Endothelial cell (in vitro differentiated cells): ENCODE results near the gene PPM1H. TPM values are rescaled to one million over a fixed set of nuclear protein-coding genes. Genes with fewer than 3 reads are reported as not detected.

Experiments used
- DNase-seq: peaks from one replicate; pipeline ENCODE4 v3.0.0; 2021; ENCODE audit warnings: low spot score
- H3K27ac Mint-ChIP-seq: one replicate; pipeline ENCODE4 v1.8.0; 2021; ENCODE audit warnings: mixed read lengths, inconsistent platforms; ENCODE audit not compliant: unreplicated experiment
- H3K27me3 Mint-ChIP-seq: one replicate; pipeline ENCODE4 v1.8.0; 2021; ENCODE audit warnings: mild to moderate bottlenecking, moderate library complexity, mixed read lengths, inconsistent platforms; ENCODE audit not compliant: unreplicated experiment
- H3K36me3 Mint-ChIP-seq: one replicate; pipeline ENCODE4 v1.8.0; 2021; ENCODE audit warnings: mild to moderate bottlenecking, low read depth, mixed read lengths, inconsistent platforms; ENCODE audit not compliant: unreplicated experiment
- H3K4me1 Mint-ChIP-seq: one replicate; pipeline ENCODE4 v1.8.0; 2021; ENCODE audit warnings: mild to moderate bottlenecking, mixed read lengths, inconsistent platforms; ENCODE audit not compliant: unreplicated experiment
- H3K4me3 Mint-ChIP-seq: one replicate; pipeline ENCODE4 v1.8.0; 2021; ENCODE audit warnings: mild to moderate bottlenecking, mixed read lengths, inconsistent platforms; ENCODE audit not compliant: unreplicated experiment
- H3K9me3 Mint-ChIP-seq: one replicate; pipeline ENCODE4 v1.8.0; 2021; ENCODE audit warnings: mixed read lengths, inconsistent platforms; ENCODE audit not compliant: unreplicated experiment
- CTCF ChIP-seq: fragments of 200-600 bp; sonication (generic); IDR thresholded peaks from one replicate; pipeline ENCODE4 v1.5.0; 2021; ENCODE audit warnings: antibody characterized with exemption; ENCODE audit not compliant: unreplicated experiment
- total RNA-seq: library from RNA; stranded (reverse); fragmentation: NEBNext Ultra II Directional; extraction: Animal tissue kit (Norgen Biotek cat#: 25700); gene quantifications from one replicate; pipeline ENCODE4 v1.2.1, GENCODE V29; 2021; ENCODE audit not compliant: unreplicated experiment

PPM1H gene
- total RNA-seq, 1 donor from 2014 or later, result 71.8 TPM

DNA sequence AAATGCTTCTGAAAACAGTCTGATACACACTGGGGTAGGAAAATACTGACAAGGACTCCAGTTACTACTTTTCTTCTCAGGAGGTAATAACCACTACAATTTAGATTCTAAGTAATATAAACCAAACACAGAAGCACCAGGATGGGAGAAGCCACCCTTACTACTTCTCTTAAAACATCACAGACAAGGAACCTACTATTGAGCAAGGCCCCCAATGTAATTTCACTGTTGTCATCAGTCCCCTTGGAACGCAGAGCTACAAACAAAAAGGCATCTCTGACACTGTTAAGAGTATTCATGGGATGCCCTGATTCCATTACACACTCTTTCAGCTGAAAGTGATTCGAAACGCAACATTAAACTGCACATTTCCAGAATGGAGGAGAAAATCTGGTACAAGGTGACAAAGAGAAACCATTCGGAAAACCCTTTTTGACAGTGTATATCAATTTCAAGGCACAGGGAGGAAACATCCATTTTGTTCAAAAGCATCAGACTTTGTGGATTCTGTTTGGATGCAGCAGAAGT lies 185.9 kb downstream of the PPM1H start:
- H3K4me3 Mint-ChIP-seq, result no peak overlapping the region
- no peaks in the 10 kb centered on the region for H3K9me3 Mint-ChIP-seq
- no peak for DNase-seq
- no peak for TF ChIP-seq CTCF
- peaks cover 2% of the 10 kb centered on the region for H3K27me3 Mint-ChIP-seq
- no peak overlapping the region for H3K27ac Mint-ChIP-seq
- H3K36me3 Mint-ChIP-seq, result peaks cover 3% of the 10 kb centered on the region
- H3K4me1 Mint-ChIP-seq, result no peaks in the 10 kb centered on the region

GRCh38 chr12:62744551-62744950 lies 190.4 kb downstream of the PPM1H start:
- H3K27me3 Mint-ChIP-seq, result no peaks in the 10 kb centered on the region
- H3K4me3 Mint-ChIP-seq, result no peak overlapping the region
- H3K9me3 Mint-ChIP-seq, result no peaks in the 10 kb centered on the region
- H3K27ac Mint-ChIP-seq, result no peak overlapping the region
- peaks cover 17% of the 10 kb centered on the region for H3K4me1 Mint-ChIP-seq
- no peak for DNase-seq
- peaks cover 10% of the 10 kb centered on the region for H3K36me3 Mint-ChIP-seq
- no peak for TF ChIP-seq CTCF

- TF ChIP-seq CTCF, result no peak
- no peaks in the 10 kb centered on the region for H3K27me3 Mint-ChIP-seq
- no peak overlapping the region for H3K27ac Mint-ChIP-seq
- H3K4me1 Mint-ChIP-seq, result peaks cover 20% of the 10 kb centered on the region
- H3K9me3 Mint-ChIP-seq, result no peaks in the 10 kb centered on the region
- no peak overlapping the region for H3K4me3 Mint-ChIP-seq
- no peak for DNase-seq
- peaks cover 36% of the 10 kb centered on the region for H3K36me3 Mint-ChIP-seq
Measured at GRCh38 chr12:62739266-62740015, 195.5 kb downstream of the PPM1H start.

- H3K4me1 Mint-ChIP-seq, result peaks cover 20% of the 10 kb centered on the region
- no peaks in the 10 kb centered on the region for H3K27me3 Mint-ChIP-seq
- peaks cover 39% of the 10 kb centered on the region for H3K36me3 Mint-ChIP-seq
- H3K9me3 Mint-ChIP-seq, result no peaks in the 10 kb centered on the region
- H3K27ac Mint-ChIP-seq, result no peak overlapping the region
- no peak for TF ChIP-seq CTCF
- no peak overlapping the region for H3K4me3 Mint-ChIP-seq
- DNase-seq, result no peak
Measured at GRCh38 chr12:62738616-62739015, 196.3 kb downstream of the PPM1H start.

GRCh38 chr12:62738105-62738504 lies 196.8 kb downstream of the PPM1H start:
- H3K27ac Mint-ChIP-seq, result no peak overlapping the region
- no peak for TF ChIP-seq CTCF

More at GRCh38 chr12:62738105-62738504, 196.8 kb downstream of the PPM1H start:
- no peak for DNase-seq
- peaks cover 39% of the 10 kb centered on the region for H3K36me3 Mint-ChIP-seq
- no peaks in the 10 kb centered on the region for H3K27me3 Mint-ChIP-seq
- no peaks in the 10 kb centered on the region for H3K9me3 Mint-ChIP-seq
- no peak overlapping the region for H3K4me3 Mint-ChIP-seq
- H3K4me1 Mint-ChIP-seq, result peaks cover 21% of the 10 kb centered on the region
